Raji (cell line): ENCODE results near the gene LPGAT1.

Source experiments
- POLR2A ChIP-seq: IDR thresholded peaks from 2 replicates; pipeline ENCODE4 v1.6.1; 2011; ENCODE audit warnings: low read depth, low read length, control low read depth; ENCODE audit not compliant: insufficient read depth

Gene LPGAT1

GRCh38 chr1:211832661-211833060 is 2.1 kb upstream of the LPGAT1 start:
- no peak for TF ChIP-seq POLR2A

- TF ChIP-seq POLR2A, result no peak
Measured at GRCh38 chr1:211831558-211832323, 1.2 kb upstream of the LPGAT1 start.

GRCh38 chr1:211830055-211830327 is 572 bp downstream of the LPGAT1 start:
- TF ChIP-seq POLR2A, result no peak; the same call in 1 of the 2 replicates

- TF ChIP-seq POLR2A, result no peak
Measured at GRCh38 chr1:211829343-211830054, 1.1 kb downstream of the LPGAT1 start.

- no peak for TF ChIP-seq POLR2A
Measured at GRCh38 chr1:211828584-211829342, 1.8 kb downstream of the LPGAT1 start.

- no peak for TF ChIP-seq POLR2A
Measured at GRCh38 chr1:211827051-211827450, 3.5 kb downstream of the LPGAT1 start.

- no peak for TF ChIP-seq POLR2A
Measured at GRCh38 chr1:211825980-211826379, 4.6 kb downstream of the LPGAT1 start.

- TF ChIP-seq POLR2A, result no peak
Measured at GRCh38 chr1:211822677-211823407, 7.7 kb downstream of the LPGAT1 start.

GRCh38 chr1:211816586-211816985 is 14.0 kb downstream of the LPGAT1 start:
- TF ChIP-seq POLR2A, result no peak

GRCh38 chr1:211814313-211814712 is 16.2 kb downstream of the LPGAT1 start:
- TF ChIP-seq POLR2A, result no peak

GRCh38 chr1:211813590-211813989 is 17.0 kb downstream of the LPGAT1 start:
- TF ChIP-seq POLR2A, result no peak

GRCh38 chr1:211812584-211812983 is 18.0 kb downstream of the LPGAT1 start:
- TF ChIP-seq POLR2A, result no peak

- TF ChIP-seq POLR2A, result no peak
Measured at GRCh38 chr1:211811848-211812247, 18.7 kb downstream of the LPGAT1 start.

- TF ChIP-seq POLR2A, result no peak
Measured at GRCh38 chr1:211811126-211811525, 19.4 kb downstream of the LPGAT1 start.

GRCh38 chr1:211808475-211808874 is 22.1 kb downstream of the LPGAT1 start:
- no peak for TF ChIP-seq POLR2A

- no peak for TF ChIP-seq POLR2A
Measured at GRCh38 chr1:211804915-211805314, 25.6 kb downstream of the LPGAT1 start.
